Measurements from ENCODE around the gene TACR1. TPM values are rescaled to one million over a fixed set of nuclear protein-coding genes. Genes with fewer than 3 reads are reported as not detected.
"Not testable (repeated sequence)": the region's sequence is repeated elsewhere in the genome, so short reads cannot be mapped to it uniquely, and the experiment has no call there.

TACR1 gene
- total RNA-seq, 1 donor from 2014 or later: not detected

DNA sequence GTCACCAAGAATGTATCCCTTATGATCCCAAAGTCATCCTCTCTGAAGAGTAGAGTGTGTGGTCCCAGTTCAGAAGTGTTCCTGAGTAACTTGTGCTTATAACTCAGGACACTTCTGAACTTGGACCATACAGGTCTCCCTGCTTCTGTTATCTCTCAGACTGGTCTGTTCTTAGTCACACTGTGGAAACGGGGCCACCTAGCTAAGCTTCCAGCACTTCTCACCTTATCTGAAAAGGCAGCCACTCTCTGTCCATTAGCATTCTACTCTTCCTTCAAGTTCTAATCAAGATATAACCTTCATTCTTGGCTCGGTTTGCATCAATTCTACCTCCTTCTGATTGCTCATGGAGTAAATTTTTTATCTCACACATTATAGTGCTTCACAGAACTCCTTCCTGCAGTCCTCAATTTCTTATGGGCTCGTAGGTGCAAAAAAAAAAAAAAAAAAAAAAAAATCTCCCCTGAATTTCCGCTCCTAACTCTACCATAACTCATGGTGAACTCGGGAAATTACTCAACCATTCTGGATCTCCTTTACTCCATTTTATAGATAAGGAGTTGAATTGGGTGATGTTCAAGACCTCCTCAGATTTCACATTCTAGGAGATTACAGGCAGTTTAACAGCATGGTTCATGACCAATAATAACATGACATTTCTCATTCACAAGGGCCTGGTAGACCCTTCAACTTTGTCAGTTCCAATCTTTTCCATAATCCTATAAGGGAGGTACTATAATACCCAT, 108.4 kb downstream of the TACR1 start:
- DNase-seq (ENCODE audit: low read depth in 2 of 2): no peak

DNA sequence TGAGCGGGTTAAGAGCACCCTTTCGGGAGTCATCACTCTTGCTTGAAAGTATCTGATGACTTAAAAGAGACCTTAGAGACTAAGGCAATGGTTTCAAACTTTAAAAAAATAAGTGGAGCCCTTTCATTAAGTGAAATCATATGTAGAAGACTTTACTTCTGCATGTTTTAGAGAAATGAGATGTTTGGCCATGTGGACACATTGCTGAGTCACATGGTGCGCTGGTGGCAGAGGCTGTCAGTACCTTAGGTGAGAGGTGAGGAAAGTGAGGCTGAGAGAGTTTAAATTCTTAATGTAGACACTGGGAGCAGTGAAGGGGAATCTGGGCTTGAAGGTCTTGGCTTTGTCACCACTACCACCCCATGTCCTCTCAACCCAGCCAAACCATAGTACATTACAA, 109.8 kb downstream of the TACR1 start:
- no peak for DNase-seq (ENCODE audit: low read depth in 2 of 2)

- no peak for DNase-seq (ENCODE audit: low read depth in 2 of 2)
Measured at GRCh38 chr2:75088791-75089190, 110.5 kb downstream of the TACR1 start.

GRCh38 chr2:75087736-75088135, 111.6 kb downstream of the TACR1 start:
- DNase-seq (ENCODE audit: low read depth in 2 of 2): no peak

DNA sequence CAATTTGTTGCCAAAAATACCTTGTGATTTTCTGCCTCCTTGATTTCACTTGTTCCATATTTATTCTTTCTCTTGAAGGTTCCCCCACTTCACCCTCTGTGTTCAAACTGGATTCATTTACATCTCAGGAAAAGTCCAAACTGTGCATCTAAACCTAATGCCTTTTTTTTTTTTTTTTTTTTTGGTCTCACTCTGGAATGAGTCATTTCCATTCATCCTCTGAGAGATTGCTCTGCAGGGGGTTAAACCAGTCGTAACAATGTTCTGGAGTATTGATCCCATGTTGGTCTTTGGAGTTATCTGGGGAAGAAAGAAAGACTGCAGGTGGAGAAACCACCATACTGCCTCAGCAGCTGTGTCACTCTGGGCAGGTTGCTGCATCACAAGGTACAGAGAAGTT, 119.7 kb downstream of the TACR1 start:
- DNase-seq (ENCODE audit: low read depth in 2 of 2): no peak

DNA sequence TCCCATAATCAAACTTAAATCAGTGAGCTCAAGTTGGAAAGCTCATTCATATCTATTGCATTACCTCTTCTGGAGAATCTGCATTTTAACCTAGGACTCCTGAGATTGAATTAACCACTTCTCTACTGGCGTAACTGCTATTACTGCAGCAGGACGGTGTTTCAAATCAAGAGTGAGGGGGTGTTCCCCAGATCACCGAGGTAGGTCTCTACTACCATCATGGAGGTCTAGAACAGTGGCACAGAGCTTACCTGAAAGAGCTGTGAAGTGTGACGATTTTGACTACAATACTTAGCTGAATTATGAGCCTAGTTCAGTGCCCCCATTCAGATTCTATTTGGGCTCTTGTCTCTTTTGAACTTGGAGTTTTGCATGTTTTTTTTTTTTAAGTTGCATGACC, 121.4 kb downstream of the TACR1 start:
- DNase-seq (ENCODE audit: low read depth in 2 of 2): no peak

DNA sequence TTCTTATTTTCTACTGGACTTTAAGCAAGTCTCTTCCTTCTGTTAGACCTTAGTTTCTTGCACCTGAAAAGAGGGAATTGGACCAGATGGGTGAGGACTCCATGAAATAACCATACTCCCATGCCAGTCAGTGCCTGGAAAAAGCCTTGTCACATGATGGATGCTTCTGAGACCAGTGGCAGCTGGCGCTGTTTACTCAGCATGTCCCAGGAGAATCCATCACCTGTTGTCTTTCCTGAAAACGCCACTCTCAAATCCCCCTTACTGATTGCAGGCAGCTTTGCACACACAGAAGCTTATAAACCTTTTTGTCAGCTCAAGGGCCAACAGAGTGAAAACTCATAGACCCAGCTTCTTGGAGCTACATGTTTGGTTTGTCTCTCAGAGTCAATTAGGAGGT, 123.2 kb downstream of the TACR1 start:
- no peak for DNase-seq (ENCODE audit: low read depth in 2 of 2)

- DNase-seq (ENCODE audit: low read depth in 2 of 2): no peak
Measured at GRCh38 chr2:75074708-75075107, 124.6 kb downstream of the TACR1 start.

- DNase-seq (ENCODE audit: low read depth in 2 of 2): no peak
Measured at GRCh38 chr2:75074228-75074627, 125.1 kb downstream of the TACR1 start.

DNA sequence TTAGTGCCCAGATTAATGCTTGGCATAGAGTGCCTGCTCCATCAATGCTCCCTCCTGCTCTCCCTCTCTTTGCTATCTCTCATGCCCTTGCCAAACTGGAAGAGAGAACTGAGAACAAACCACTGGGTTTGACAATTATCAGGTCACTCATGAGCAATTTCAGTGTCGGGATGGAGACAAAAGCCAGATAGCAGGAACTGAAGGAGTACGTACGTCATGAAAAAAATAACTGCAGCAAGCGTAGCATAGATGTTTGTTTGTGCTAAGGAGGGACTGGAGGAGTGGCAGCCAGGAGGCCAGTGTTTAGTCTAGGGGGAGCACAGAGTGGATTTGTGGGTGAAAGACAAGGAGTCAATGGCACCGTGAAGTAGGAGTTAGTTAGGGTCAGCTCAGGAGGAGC, 127.6 kb downstream of the TACR1 start:
- DNase-seq (ENCODE audit: low read depth in 2 of 2): no peak

DNA sequence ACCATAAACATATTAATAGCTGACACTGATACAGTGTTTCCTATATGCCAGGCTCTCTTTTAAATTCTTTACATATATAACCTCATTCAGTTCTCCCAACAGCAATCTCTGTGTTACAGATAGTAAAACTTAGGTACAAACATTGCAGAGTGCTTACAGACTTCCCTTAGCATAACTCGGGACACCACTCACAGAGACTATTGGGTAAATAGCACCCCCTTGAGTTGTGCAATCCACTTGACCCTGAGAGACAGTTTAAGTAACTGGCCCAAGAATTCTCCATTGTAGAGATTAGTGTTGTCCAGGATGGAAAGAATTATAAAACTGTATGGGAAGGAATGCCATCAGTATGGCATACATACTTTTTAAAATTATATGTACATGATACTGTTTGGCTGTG, 130.8 kb downstream of the TACR1 start:
- peak in 1 of 2 donors; percentile 43 for DNase-seq (ENCODE audit: low read depth in 2 of 2)

GRCh38 chr2:75067506-75067905, 131.8 kb downstream of the TACR1 start:
- no peak for DNase-seq (ENCODE audit: low read depth in 2 of 2)

DNA sequence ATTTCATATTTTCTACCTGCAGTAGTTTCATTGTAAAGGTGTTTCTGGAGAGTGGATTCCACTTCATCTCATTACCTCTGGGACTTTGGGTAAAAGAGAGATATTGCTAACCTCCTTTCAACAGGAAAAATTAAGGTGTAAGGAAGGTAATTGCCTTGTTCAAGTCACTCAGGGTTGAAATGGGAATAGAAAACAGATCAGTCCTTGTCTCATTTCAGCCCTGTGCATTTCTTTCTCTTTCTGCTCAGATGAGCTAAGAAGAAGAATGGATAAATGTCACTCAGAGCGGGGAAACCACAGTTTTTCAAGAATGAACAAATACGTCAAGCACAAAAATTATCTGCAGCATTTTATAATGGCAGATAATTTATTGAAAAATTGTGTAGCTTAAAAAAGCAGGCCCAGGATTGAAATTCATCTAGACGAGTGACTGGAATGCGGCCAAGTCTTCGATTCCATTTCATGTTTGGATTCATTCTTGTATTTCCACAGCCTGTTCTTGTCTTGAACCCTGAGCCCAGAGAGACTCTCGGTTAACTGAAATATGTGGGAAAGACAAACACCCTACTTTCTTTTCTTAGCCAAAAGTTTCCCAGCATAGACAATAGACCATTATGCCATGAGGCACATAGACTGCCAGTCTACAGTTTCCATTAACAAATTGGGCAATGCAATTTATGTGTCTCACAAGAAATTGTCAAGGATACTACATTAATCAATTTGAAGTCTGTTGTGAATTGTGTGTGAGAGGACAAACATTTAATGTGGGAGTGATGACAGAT, 133.0 kb downstream of the TACR1 start:
- no peak for DNase-seq (ENCODE audit: low read depth in 2 of 2)

GRCh38 chr2:75065402-75066008, 133.8 kb downstream of the TACR1 start:
- DNase-seq (ENCODE audit: low read depth in 2 of 2): no peak

GRCh38 chr2:75064691-75065396, 134.5 kb downstream of the TACR1 start:
- DNase-seq (ENCODE audit: low read depth in 2 of 2): peak; percentile 65 to 67

DNA sequence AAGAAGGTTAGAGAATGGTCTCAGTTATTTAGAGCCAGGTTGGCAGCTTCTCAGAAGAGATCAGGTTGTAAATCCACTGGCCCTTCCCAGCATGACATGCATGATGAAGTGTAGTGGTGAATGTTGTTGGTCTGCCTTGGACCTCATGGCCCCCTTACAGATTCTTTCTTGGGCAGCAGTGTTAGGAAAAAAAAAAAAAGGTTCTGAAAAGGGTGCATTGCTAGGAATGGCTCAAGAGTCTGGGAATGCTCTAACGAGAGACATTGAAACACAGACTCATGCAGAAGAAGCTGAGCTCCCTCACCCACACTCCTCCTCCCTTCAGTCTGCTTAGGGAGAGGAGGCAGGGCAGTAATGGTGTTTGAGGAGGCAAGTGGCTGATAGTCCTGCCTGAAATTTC, 135.4 kb downstream of the TACR1 start:
- DNase-seq (ENCODE audit: low read depth in 2 of 2): no peak

DNA sequence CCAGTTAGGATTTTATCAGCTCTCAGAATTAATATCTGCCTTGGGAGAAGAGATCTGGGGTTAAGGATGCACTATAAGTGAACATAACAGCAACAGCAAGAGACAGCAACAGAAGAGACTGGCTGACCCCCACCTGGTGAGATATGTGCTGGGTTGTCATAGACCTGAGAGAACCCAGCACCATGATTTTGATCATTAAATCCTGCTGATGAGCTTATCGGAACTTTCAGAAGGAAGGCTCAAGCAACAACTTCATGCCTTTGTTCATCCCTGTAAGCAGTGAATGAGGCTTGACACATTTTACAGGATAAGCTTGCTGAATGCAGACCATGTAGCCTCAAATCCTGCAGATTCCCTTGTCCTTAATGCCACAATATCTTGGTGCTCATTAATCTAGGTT, 140.9 kb downstream of the TACR1 start:
- no peak for DNase-seq (ENCODE audit: low read depth in 2 of 2)

GRCh38 chr2:75057150-75057549, 142.2 kb downstream of the TACR1 start:
- DNase-seq (ENCODE audit: low read depth in 2 of 2): not testable (repeated sequence)

DNA sequence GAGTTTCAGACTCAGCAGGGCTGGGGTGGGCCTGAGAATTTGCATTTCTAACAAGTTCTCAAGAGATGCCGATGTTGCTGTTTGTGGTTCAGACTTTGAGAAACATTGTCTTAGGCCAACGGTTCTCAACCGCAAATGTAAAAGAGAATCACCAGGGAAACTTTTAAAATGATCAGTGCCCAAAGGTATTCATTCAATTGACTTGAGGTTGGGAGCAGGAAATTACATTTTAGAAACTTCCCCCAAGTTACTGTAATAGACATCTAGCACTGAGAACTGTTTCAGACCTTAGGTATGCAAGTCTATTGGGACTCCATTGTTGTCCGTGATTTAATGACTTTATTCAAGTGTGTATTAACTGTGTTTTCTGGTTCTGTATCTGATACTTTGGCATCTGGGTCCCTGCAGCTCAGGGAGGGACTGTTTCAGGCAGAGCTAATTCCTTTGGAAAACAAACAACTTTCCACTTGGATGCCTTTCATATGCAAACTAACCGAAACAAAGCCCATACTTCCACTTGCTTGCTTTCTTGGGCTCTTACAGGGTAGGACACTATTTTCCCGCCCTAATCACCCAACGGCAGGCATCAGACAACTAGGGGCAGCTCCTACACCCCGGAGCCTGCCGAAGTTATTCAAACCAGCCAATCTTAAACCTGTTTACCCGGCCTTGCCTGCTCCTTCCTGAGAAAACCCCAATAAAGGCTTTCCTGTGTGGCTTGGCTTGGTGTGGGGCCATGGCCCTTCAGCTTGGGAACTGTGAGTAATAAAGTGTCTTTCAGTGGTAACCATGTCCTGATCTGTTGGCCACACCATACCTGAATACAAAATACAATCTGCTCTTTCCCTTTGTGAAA, 143.3 kb downstream of the TACR1 start:
- no peak for DNase-seq (ENCODE audit: low read depth in 2 of 2)

GRCh38 chr2:75055142-75055819, 144.0 kb downstream of the TACR1 start:
- DNase-seq (ENCODE audit: low read depth in 2 of 2): no peak
